Stimulated activated naive B cell treated with anti-CD40 and anti-IgM and Interleukin-4, amounts not matched to agents 10 μg/mL and 1 μg/mL and 100 μg/mL, for 72 hours (primary cell): ENCODE measurements around the gene OSBPL9.
"Not testable (repeated sequence)": the region's sequence is repeated elsewhere in the genome, so short reads cannot be mapped to it uniquely, and the experiment has no call there.

Experiments
- ATAC-seq, 2 donors: fragments of 150-1000 bp; cut with Tn5 transposase; replicated peaks; 2 replicates each; pipeline ENCODE4 v1.10.0; 2021; ENCODE audit warnings: moderate library complexity in 1 of 2
- DNase-seq: peaks from one replicate; pipeline ENCODE4 v3.0.0; 2021
- H3K27ac Mint-ChIP-seq: one replicate; pipeline ENCODE4 v1.8.0; 2022; ENCODE audit warnings: mild to moderate bottlenecking, mixed read lengths
- H3K27me3 Mint-ChIP-seq, 2 donors: one replicate each; pipeline ENCODE4 v1.8.0; 2022; ENCODE audit warnings: mixed read lengths in 2 of 2
- H3K36me3 Mint-ChIP-seq, 2 donors: one replicate each; pipeline ENCODE4 v1.8.0; 2022; ENCODE audit warnings: mixed read lengths in 2 of 2, mild to moderate bottlenecking in 1 of 2
- H3K4me1 Mint-ChIP-seq, 2 donors: one replicate each; pipeline ENCODE4 v1.8.0; 2022; ENCODE audit warnings: mixed read lengths in 2 of 2, mild to moderate bottlenecking in 1 of 2
- H3K4me3 Mint-ChIP-seq, 2 donors: one replicate each; pipeline ENCODE4 v1.8.0; 2022; ENCODE audit warnings: mild to moderate bottlenecking in 2 of 2, mixed read lengths in 2 of 2, moderate library complexity in 1 of 2
- H3K9me3 Mint-ChIP-seq, 2 donors: one replicate each; pipeline ENCODE4 v1.8.0; 2022; ENCODE audit warnings: mixed read lengths in 2 of 2, mild to moderate bottlenecking in 1 of 2

The OSBPL9 gene

DNA sequence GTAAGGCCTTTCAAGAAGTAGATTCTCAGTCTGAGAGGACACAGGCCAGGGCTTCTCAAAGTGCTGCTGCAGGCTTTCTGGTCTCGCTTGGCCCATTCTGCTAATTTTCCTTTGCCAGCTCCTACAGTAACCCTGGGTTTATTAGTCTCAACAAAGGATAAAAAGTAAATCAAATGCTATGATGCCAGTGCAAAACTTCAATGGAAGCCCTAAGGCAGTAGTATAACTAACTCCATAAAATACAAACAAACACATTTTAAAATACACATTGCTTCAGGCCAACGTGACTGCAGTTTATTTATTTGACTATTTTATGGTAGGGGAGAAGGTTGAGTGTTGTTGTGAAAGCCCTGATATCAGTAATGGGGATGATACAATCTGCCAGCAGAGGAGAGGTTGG lies 172.0 kb downstream of the OSBPL9 start:
- Mint-ChIP-seq H3K36me3 (peaks cover 43 to 80% of the 10 kb centered on the region in 2 donors), H3K9me3 (no peaks in the 10 kb centered on the region), H3K4me3 (no peak overlapping the region), H3K27ac (no peak overlapping the region), H3K27me3 (no peaks in the 10 kb centered on the region), H3K4me1 (no peaks in the 10 kb centered on the region)
- DNase-seq = no peak
- no peak for ATAC-seq

GRCh38 chr1:51789342-51789741 lies 172.4 kb downstream of the OSBPL9 start:
- Mint-ChIP-seq H3K4me1 (no peaks in the 10 kb centered on the region), H3K27ac (peak overlapping the region; percentile 37), H3K36me3 (peaks cover 43 to 81% of the 10 kb centered on the region in 2 donors), H3K9me3 (no peaks in the 10 kb centered on the region), H3K4me3 (no peak overlapping the region), H3K27me3 (no peaks in the 10 kb centered on the region)
- no peak for DNase-seq
- no peak for ATAC-seq

DNA sequence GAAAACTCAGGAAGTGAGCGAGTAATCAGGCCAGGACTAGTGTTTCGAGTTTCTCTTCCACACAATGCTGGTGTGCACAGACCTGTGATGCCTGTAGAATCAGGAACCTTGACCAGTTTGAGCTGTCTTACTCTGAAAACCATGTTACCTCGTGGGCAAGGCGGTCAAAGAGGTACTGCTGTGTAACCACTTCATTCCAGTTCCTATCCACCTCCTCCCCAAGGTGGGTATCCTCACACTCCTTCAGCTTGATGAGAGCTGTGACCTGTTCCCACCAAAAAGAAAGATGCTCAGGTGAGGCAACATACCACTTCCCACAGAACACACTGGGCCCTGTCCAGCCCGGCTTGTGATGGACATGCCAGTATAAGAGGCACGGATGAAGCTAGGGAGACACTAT lies 173.5 kb downstream of the OSBPL9 start:
- DNase-seq (no peak), ATAC-seq (no peak)
- no peaks in the 10 kb centered on the region for H3K27me3 Mint-ChIP-seq
- H3K4me1 Mint-ChIP-seq = no peaks in the 10 kb centered on the region
- peak overlapping the region; percentile 69 for H3K27ac Mint-ChIP-seq
- no peak overlapping the region for H3K4me3 Mint-ChIP-seq
- H3K9me3 Mint-ChIP-seq = no peaks in the 10 kb centered on the region
- peaks cover 33 to 77% of the 10 kb centered on the region in 2 donors for H3K36me3 Mint-ChIP-seq

GRCh38 chr1:51791888-51792287 lies 175.0 kb downstream of the OSBPL9 start:
- no peak for DNase-seq
- Mint-ChIP-seq H3K9me3 (no peaks in the 10 kb centered on the region), H3K4me1 (no peaks in the 10 kb centered on the region), H3K27ac (no peak overlapping the region), H3K36me3 (peaks cover 30 to 69% of the 10 kb centered on the region in 2 donors), H3K27me3 (no peaks in the 10 kb centered on the region), H3K4me3 (no peak overlapping the region)
- no peak for ATAC-seq

- Mint-ChIP-seq H3K4me3 (no peak overlapping the region), H3K4me1 (no peaks in the 10 kb centered on the region), H3K27ac (no peak overlapping the region), H3K36me3 (peaks cover 31 to 68% of the 10 kb centered on the region in 2 donors), H3K27me3 (no peaks in the 10 kb centered on the region), H3K9me3 (no peaks in the 10 kb centered on the region)
- DNase-seq (no peak), ATAC-seq (no peak)
Measured at GRCh38 chr1:51792864-51793263, 176.0 kb downstream of the OSBPL9 start.

GRCh38 chr1:51794260-51794659 lies 177.4 kb downstream of the OSBPL9 start:
- H3K9me3 Mint-ChIP-seq = no peaks in the 10 kb centered on the region
- ATAC-seq (no peak), DNase-seq (no peak)
- H3K36me3 Mint-ChIP-seq = peaks cover 25 to 62% of the 10 kb centered on the region in 2 donors
- H3K4me1 Mint-ChIP-seq = no peaks in the 10 kb centered on the region
- H3K27me3 Mint-ChIP-seq = no peaks in the 10 kb centered on the region
- H3K4me3 Mint-ChIP-seq = no peak overlapping the region
- H3K27ac Mint-ChIP-seq = peak overlapping the region; percentile 47

GRCh38 chr1:51794868-51795267 lies 178.0 kb downstream of the OSBPL9 start:
- H3K4me3 Mint-ChIP-seq = no peak overlapping the region
- peaks cover 0 to under 1% of the 10 kb centered on the region in 2 donors for H3K4me1 Mint-ChIP-seq
- DNase-seq = no peak
- H3K27ac Mint-ChIP-seq = no peak overlapping the region
- ATAC-seq = no peak
- peaks cover 25 to 56% of the 10 kb centered on the region in 2 donors for H3K36me3 Mint-ChIP-seq
- no peaks in the 10 kb centered on the region for H3K27me3 Mint-ChIP-seq
- H3K9me3 Mint-ChIP-seq = no peaks in the 10 kb centered on the region

DNA sequence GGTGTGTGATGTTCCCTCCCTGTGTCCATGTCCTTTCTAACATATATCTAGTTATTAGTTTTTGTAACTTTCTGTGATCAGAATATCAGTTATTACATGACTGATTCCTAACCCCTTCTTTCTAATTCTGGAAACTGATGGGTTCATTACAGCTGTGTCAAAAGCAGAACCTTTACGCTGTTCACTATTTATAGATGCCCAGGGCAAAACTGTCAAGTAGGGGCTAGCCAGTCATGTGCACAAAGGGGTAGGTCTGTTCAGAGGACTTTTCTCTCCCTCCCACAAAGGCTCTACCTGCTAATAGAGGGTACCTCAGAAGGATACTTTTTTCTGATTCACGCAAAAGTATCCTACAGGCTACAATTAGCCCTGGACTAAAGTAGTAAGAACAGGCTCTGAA lies 182.5 kb downstream of the OSBPL9 start:
- Mint-ChIP-seq H3K27me3 (no peaks in the 10 kb centered on the region), H3K36me3 (peaks cover 28 to 42% of the 10 kb centered on the region in 2 donors), H3K9me3 (no peaks in the 10 kb centered on the region), H3K27ac (no peak overlapping the region), H3K4me1 (peaks cover 4 to 8% of the 10 kb centered on the region in 2 donors), H3K4me3 (no peak overlapping the region)
- ATAC-seq (peak; percentile 55 to 69), DNase-seq (no peak)

- H3K4me3 Mint-ChIP-seq = no peak overlapping the region
- DNase-seq = no peak
- peaks cover 22 to 30% of the 10 kb centered on the region in 2 donors for H3K36me3 Mint-ChIP-seq
- H3K9me3 Mint-ChIP-seq = no peaks in the 10 kb centered on the region
- ATAC-seq = no peak
- no peaks in the 10 kb centered on the region for H3K27me3 Mint-ChIP-seq
- H3K27ac Mint-ChIP-seq = no peak overlapping the region
- H3K4me1 Mint-ChIP-seq = no peaks in the 10 kb centered on the region
Measured at GRCh38 chr1:51814513-51814912, 197.6 kb downstream of the OSBPL9 start.

- Mint-ChIP-seq H3K27me3 (no peaks in the 10 kb centered on the region), H3K9me3 (no peaks in the 10 kb centered on the region), H3K4me3 (no peak overlapping the region), H3K27ac (no peak overlapping the region), H3K36me3 (peaks cover 27 to 31% of the 10 kb centered on the region in 2 donors), H3K4me1 (no peaks in the 10 kb centered on the region)
- ATAC-seq (no peak), DNase-seq (no peak)
Measured at GRCh38 chr1:51818487-51818886, 201.6 kb downstream of the OSBPL9 start.

- H3K27ac Mint-ChIP-seq, H3K4me3 Mint-ChIP-seq, DNase-seq, ATAC-seq, H3K27me3 Mint-ChIP-seq, H3K4me1 Mint-ChIP-seq, H3K9me3 Mint-ChIP-seq: not testable (repeated sequence)
- peaks cover 23 to 26% of the 10 kb centered on the region in 2 donors for H3K36me3 Mint-ChIP-seq
Measured at GRCh38 chr1:51819021-51819420, 202.1 kb downstream of the OSBPL9 start.

DNA sequence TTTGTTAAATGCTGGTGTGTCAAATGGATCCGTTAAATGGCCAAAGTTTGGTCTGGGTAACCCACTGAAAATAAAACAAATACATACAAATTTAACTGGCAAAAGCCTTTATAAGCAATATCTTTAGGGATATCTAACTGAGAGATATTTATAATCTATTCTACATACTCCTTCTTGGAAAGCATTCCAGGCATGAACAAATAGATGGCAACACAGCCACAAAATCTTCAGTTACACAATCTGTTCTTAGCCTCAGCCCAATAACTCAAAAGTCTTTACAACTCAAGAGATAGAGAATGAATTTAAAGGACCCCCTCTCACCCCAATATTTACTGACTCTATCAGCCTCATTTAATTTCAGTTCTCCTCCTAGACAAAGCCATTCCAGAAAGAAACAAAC lies 202.9 kb downstream of the OSBPL9 start:
- Mint-ChIP-seq H3K9me3 (no peaks in the 10 kb centered on the region), H3K4me1 (no peaks in the 10 kb centered on the region), H3K27me3 (no peaks in the 10 kb centered on the region), H3K27ac (no peak overlapping the region), H3K36me3 (peaks cover 26 to 28% of the 10 kb centered on the region in 2 donors), H3K4me3 (no peak overlapping the region)
- no peak for ATAC-seq
- no peak for DNase-seq

DNA sequence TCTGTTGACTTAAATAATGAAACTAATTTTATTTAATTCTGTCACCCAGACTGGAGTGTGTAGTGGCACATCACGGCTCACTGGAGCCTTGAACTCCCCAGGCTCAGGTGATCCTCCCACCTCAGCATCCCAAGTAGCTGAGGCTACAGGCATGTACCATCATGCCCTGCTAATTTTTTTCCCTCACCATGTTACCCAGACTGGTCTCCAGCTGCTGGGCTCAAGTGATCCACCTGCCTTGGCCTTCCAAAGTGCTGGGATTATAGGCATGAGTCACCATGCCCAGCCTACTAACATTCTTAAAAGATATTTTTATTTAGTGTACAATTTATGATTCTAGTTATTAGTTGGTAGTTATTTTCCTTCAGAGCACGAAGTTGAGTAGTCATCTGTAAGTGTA lies 212.2 kb downstream of the OSBPL9 start:
- ATAC-seq = no peak
- no peak overlapping the region for H3K27ac Mint-ChIP-seq
- H3K36me3 Mint-ChIP-seq = peaks cover 21 to 23% of the 10 kb centered on the region in 2 donors
- no peak overlapping the region for H3K4me3 Mint-ChIP-seq
- H3K27me3 Mint-ChIP-seq = no peaks in the 10 kb centered on the region
- H3K9me3 Mint-ChIP-seq = no peaks in the 10 kb centered on the region
- H3K4me1 Mint-ChIP-seq = no peaks in the 10 kb centered on the region
- no peak for DNase-seq

GRCh38 chr1:51833700-51834099 lies 216.8 kb downstream of the OSBPL9 start:
- peaks cover 23 to 30% of the 10 kb centered on the region in 2 donors for H3K36me3 Mint-ChIP-seq
- H3K9me3 Mint-ChIP-seq = no peaks in the 10 kb centered on the region
- H3K27me3 Mint-ChIP-seq = no peaks in the 10 kb centered on the region
- no peak overlapping the region for H3K27ac Mint-ChIP-seq
- no peaks in the 10 kb centered on the region for H3K4me1 Mint-ChIP-seq
- DNase-seq (no peak), ATAC-seq (no peak)
- H3K4me3 Mint-ChIP-seq = no peak overlapping the region

- ATAC-seq (no peak), DNase-seq (no peak)
- Mint-ChIP-seq H3K36me3 (peaks cover 18 to 33% of the 10 kb centered on the region in 2 donors), H3K4me1 (peaks cover 3 to 6% of the 10 kb centered on the region in 2 donors), H3K27ac (no peak overlapping the region), H3K27me3 (no peaks in the 10 kb centered on the region), H3K4me3 (no peak overlapping the region), H3K9me3 (no peaks in the 10 kb centered on the region)
Measured at GRCh38 chr1:51837243-51837642, 220.4 kb downstream of the OSBPL9 start.
